NCI-H1417 (cell line): ENCODE results near the gene EAPP.
"Not testable (repeated sequence)": the region's sequence is repeated elsewhere in the genome, so short reads cannot be mapped to it uniquely, and the experiment has no call there.

Experiments used
- DNase-seq, 3 experiments: peaks; one replicate each; lab custom pipeline; 2025; lab: John Stamatoyannopoulos, UW

Gene EAPP

GRCh38 chr14:34482463-34482862 lies 57.0 kb downstream of the EAPP start:
- no peak for DNase-seq

GRCh38 chr14:34479694-34480093 lies 59.8 kb downstream of the EAPP start:
- DNase-seq, result no peak

- no peak for DNase-seq
Observed at GRCh38 chr14:34478261-34478660, 61.2 kb downstream of the EAPP start.

- DNase-seq, result not testable (repeated sequence)
Observed at GRCh38 chr14:34476036-34476435, 63.5 kb downstream of the EAPP start.

- no peak for DNase-seq
Observed at GRCh38 chr14:34475163-34475562, 64.3 kb downstream of the EAPP start.

- DNase-seq, result no peak
Observed at GRCh38 chr14:34474187-34474679, 65.3 kb downstream of the EAPP start.

GRCh38 chr14:34472706-34473279 lies 66.7 kb downstream of the EAPP start:
- DNase-seq, result no peak

GRCh38 chr14:34470319-34470718 lies 69.2 kb downstream of the EAPP start:
- DNase-seq, result no peak

- no peak for DNase-seq
Observed at GRCh38 chr14:34466691-34467090, 72.8 kb downstream of the EAPP start.
